Hepatocyte (in vitro differentiated cells): ENCODE data around the gene SPPL2C. TPM values are rescaled to one million over a fixed set of nuclear protein-coding genes. Genes with fewer than 3 reads are reported as not detected.

Experiments
- DNase-seq: peaks from one replicate; pipeline ENCODE4 v3.0.0-alpha.2; 2016; ENCODE audit warnings: low spot score
- H2AFZ ChIP-seq: fragments of 200-600 bp; sonication (generic); 2 replicates; pipeline ENCODE4 v1.6.0; 2016; ENCODE audit warnings: antibody characterized with exemption, mild to moderate bottlenecking
- H3K27ac ChIP-seq: fragments of 200-600 bp; sonication (generic); 2 replicates; pipeline ENCODE4 v1.5.1; 2016; ENCODE audit warnings: mild to moderate bottlenecking
- H3K27me3 ChIP-seq: fragments of 200-600 bp; sonication (generic); 2 replicates; pipeline ENCODE4 v1.6.1; 2016
- H3K36me3 ChIP-seq: fragments of 200-600 bp; sonication (generic); replicated peaks from 2 replicates; pipeline ENCODE4 v1.5.1; 2016; ENCODE audit warnings: low read depth; ENCODE audit not compliant: insufficient read depth
- H3K4me1 ChIP-seq: fragments of 200-600 bp; sonication (generic); 2 replicates; pipeline ENCODE4 v1.5.1; 2016; ENCODE audit warnings: mild to moderate bottlenecking, moderate library complexity; ENCODE audit not compliant: insufficient read depth
- H3K4me2 ChIP-seq: fragments of 200-600 bp; sonication (generic); 2 replicates; pipeline ENCODE4 v1.6.0; 2016
- H3K4me3 ChIP-seq: fragments of 200-600 bp; sonication (generic); 2 replicates; pipeline ENCODE4 v1.5.1; 2016; ENCODE audit warnings: mild to moderate bottlenecking
- H3K79me2 ChIP-seq: fragments of 200-600 bp; sonication (generic); 2 replicates; pipeline ENCODE4 v1.6.0; 2017; ENCODE audit warnings: mild to moderate bottlenecking
- H3K9me2 ChIP-seq: fragments of 200-600 bp; sonication (generic); replicated peaks from 2 replicates; pipeline ENCODE4 v1.6.0; 2017; ENCODE audit warnings: mild to moderate bottlenecking; ENCODE audit not compliant: insufficient read depth
- H3K9me3 ChIP-seq: fragments of 200-600 bp; sonication (generic); 2 replicates; pipeline ENCODE4 v1.5.1; 2016; ENCODE audit warnings: low read depth, mild to moderate bottlenecking
- H4K20me1 ChIP-seq: fragments of 200-600 bp; sonication (generic); 2 replicates; pipeline ENCODE4 v1.6.0; 2016; ENCODE audit warnings: mild to moderate bottlenecking; ENCODE audit not compliant: insufficient read depth, poor library complexity, severe bottlenecking
- EZH2 ChIP-seq: fragments of 200-600 bp; sonication (generic); IDR thresholded peaks from 2 replicates; pipeline ENCODE4 v1.6.1; 2016; ENCODE audit warnings: antibody characterized with exemption, mild to moderate bottlenecking, borderline replicate concordance
- EZH2phosphoT487 ChIP-seq: fragments of 200-600 bp; sonication (generic); IDR thresholded peaks from one replicate; pipeline ENCODE4 v1.6.1; 2018; ENCODE audit warnings: antibody characterized with exemption, mild to moderate bottlenecking, low read depth, moderate library complexity; ENCODE audit not compliant: unreplicated experiment, severe bottlenecking
- WGBS: methylation state at CpG from one replicate; pipeline ENCODE4 v1.1.6; 2016; ENCODE audit warnings: low lambda C conversion rate; ENCODE audit errors: missing lambda C conversion rate; 5-methylcytosine and 5-hydroxymethylcytosine counted together
- polyA plus RNA-seq: library from polyadenylated mRNA; unstranded; fragments of >200 nt; fragmentation: Nextera tagmentation; extraction: Ambion mirVana; gene quantifications from 2 replicates; pipeline ENCODE4 v1.2.1, GENCODE V29; 2016
- total RNA-seq: library from RNA; depleted of rRNA; stranded (reverse); fragments of >200 nt; gene quantifications from 2 replicates; pipeline ENCODE4 v1.2.3, GENCODE V29; 2014
- TF ChIP-seq, protein P1 (sequence below): fragments of 200-600 bp; sonication (generic); IDR thresholded peaks from 2 replicates; pipeline ENCODE4 v1.5.1; 2016; ENCODE audit warnings: antibody characterized with exemption, mild to moderate bottlenecking; ENCODE audit not compliant: poor library complexity

Gene SPPL2C
- total and polyA plus RNA-seq, 2 experiments from 2014 or later, result not detected

- no peaks in the 10 kb centered on the region for H3K36me3 ChIP-seq
- no peaks in the 10 kb centered on the region for H3K79me2 ChIP-seq
- no peak overlapping the region for H2AFZ ChIP-seq
- no peak overlapping the region for H3K4me2 ChIP-seq
- H3K27me3 ChIP-seq, result peaks cover 6% of the 10 kb centered on the region
- no peaks in the 10 kb centered on the region for H3K9me2 ChIP-seq
- no peaks in the 10 kb centered on the region for H3K4me1 ChIP-seq
- no peak overlapping the region for H3K27ac ChIP-seq
- H4K20me1 ChIP-seq, result no peaks in the 10 kb centered on the region
- H3K9me3 ChIP-seq, result no peaks in the 10 kb centered on the region
- 83% methylated on average over 4 of the region's 4 CpGs for WGBS
- TF ChIP-seq, protein P1, sequence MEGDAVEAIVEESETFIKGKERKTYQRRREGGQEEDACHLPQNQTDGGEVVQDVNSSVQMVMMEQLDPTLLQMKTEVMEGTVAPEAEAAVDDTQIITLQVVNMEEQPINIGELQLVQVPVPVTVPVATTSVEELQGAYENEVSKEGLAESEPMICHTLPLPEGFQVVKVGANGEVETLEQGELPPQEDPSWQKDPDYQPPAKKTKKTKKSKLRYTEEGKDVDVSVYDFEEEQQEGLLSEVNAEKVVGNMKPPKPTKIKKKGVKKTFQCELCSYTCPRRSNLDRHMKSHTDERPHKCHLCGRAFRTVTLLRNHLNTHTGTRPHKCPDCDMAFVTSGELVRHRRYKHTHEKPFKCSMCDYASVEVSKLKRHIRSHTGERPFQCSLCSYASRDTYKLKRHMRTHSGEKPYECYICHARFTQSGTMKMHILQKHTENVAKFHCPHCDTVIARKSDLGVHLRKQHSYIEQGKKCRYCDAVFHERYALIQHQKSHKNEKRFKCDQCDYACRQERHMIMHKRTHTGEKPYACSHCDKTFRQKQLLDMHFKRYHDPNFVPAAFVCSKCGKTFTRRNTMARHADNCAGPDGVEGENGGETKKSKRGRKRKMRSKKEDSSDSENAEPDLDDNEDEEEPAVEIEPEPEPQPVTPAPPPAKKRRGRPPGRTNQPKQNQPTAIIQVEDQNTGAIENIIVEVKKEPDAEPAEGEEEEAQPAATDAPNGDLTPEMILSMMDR, result no peak
- TF ChIP-seq EZH2, result no peak
- TF ChIP-seq EZH2phosphoT487, result no peak
- H3K4me3 ChIP-seq, result no peak overlapping the region
- no peak for DNase-seq
Measured at GRCh38 chr17:45850011-45850410, 5.3 kb downstream of the SPPL2C start.

GRCh38 chr17:45850468-45850867 lies 5.8 kb downstream of the SPPL2C start:
- WGBS, result 93% methylated on average over 5 of the region's 5 CpGs
- H3K4me1 ChIP-seq, result no peaks in the 10 kb centered on the region
- no peaks in the 10 kb centered on the region for H3K79me2 ChIP-seq
- no peak overlapping the region for H2AFZ ChIP-seq
- H3K36me3 ChIP-seq, result no peaks in the 10 kb centered on the region
- H4K20me1 ChIP-seq, result no peaks in the 10 kb centered on the region
- peaks cover 6% of the 10 kb centered on the region for H3K27me3 ChIP-seq
- no peaks in the 10 kb centered on the region for H3K9me3 ChIP-seq
- no peak overlapping the region for H3K4me2 ChIP-seq
- TF ChIP-seq, protein P1, result no peak
- TF ChIP-seq EZH2phosphoT487 (no peak), EZH2 (no peak)
- no peak for DNase-seq
- H3K9me2 ChIP-seq, result no peaks in the 10 kb centered on the region
- H3K4me3 ChIP-seq, result no peak overlapping the region
- no peak overlapping the region for H3K27ac ChIP-seq

- Histone ChIP-seq H3K36me3 (no peaks in the 10 kb centered on the region), H3K79me2 (no peaks in the 10 kb centered on the region), H3K4me1 (no peaks in the 10 kb centered on the region), H3K4me3 (no peak overlapping the region), H4K20me1 (no peaks in the 10 kb centered on the region), H3K9me2 (no peaks in the 10 kb centered on the region), H3K27me3 (peaks cover 6% of the 10 kb centered on the region), H2AFZ (no peak overlapping the region), H3K9me3 (no peaks in the 10 kb centered on the region), H3K4me2 (no peak overlapping the region), H3K27ac (no peak overlapping the region)
- no peak for DNase-seq
- no peak for TF ChIP-seq EZH2phosphoT487
- TF ChIP-seq, protein P1, result no peak
- 86% methylated on average over 6 of the region's 6 CpGs for WGBS
Measured at GRCh38 chr17:45851022-45851421, 6.3 kb downstream of the SPPL2C start.

GRCh38 chr17:45851464-45851863 lies 6.8 kb downstream of the SPPL2C start:
- Histone ChIP-seq H4K20me1 (no peaks in the 10 kb centered on the region), H3K4me2 (no peak overlapping the region), H3K4me3 (no peak overlapping the region), H2AFZ (no peak overlapping the region), H3K4me1 (no peaks in the 10 kb centered on the region), H3K9me2 (no peaks in the 10 kb centered on the region), H3K9me3 (no peaks in the 10 kb centered on the region), H3K27me3 (peaks cover 6% of the 10 kb centered on the region), H3K79me2 (no peaks in the 10 kb centered on the region), H3K27ac (no peak overlapping the region), H3K36me3 (no peaks in the 10 kb centered on the region)
- 72% methylated on average over 7 of the region's 8 CpGs for WGBS
- DNase-seq, result no peak
- TF ChIP-seq, protein P1, result no peak
- TF ChIP-seq EZH2 (no peak), EZH2phosphoT487 (no peak)
